HG03439 (cell line): ENCODE results near the gene FUOM.
A peak's percentile ranks its signal among the peaks of the same experiment; 100 is the strongest.
"Not testable (repeated sequence)": the region's sequence is repeated elsewhere in the genome, so short reads cannot be mapped to it uniquely, and the experiment has no call there.

ENCODE experiments used
- ATAC-seq: cut with Tn5 transposase; IDR thresholded peaks from one replicate; pipeline ENCODE4 v1.9.1; 2021; ENCODE audit warnings: mild to moderate bottlenecking, moderate library complexity; ENCODE audit not compliant: unreplicated experiment

Gene FUOM

GRCh38 chr10:133335246-133336117 is 22.3 kb downstream of the FUOM start:
- no peak for ATAC-seq

GRCh38 chr10:133334503-133335245 is 23.1 kb downstream of the FUOM start:
- no peak for ATAC-seq

GRCh38 chr10:133332936-133333699 is 24.7 kb downstream of the FUOM start:
- no peak for ATAC-seq

GRCh38 chr10:133329491-133330202 is 28.2 kb downstream of the FUOM start:
- peak; percentile 78 for ATAC-seq

GRCh38 chr10:133328358-133329343 is 29.2 kb downstream of the FUOM start:
- ATAC-seq: no peak

- no peak for ATAC-seq
These were observed 30.0 kb downstream of the FUOM start for GRCh38 chr10:133327651-133328357.

- no peak for ATAC-seq
These were observed 30.8 kb downstream of the FUOM start for GRCh38 chr10:133326745-133327650.

- ATAC-seq: no peak
These were observed 31.6 kb downstream of the FUOM start for GRCh38 chr10:133326223-133326551.

GRCh38 chr10:133325440-133326222 is 32.2 kb downstream of the FUOM start:
- no peak for ATAC-seq

- no peak for ATAC-seq
These were observed 33.0 kb downstream of the FUOM start for GRCh38 chr10:133324857-133325260.

- ATAC-seq: no peak
These were observed 33.5 kb downstream of the FUOM start for GRCh38 chr10:133324198-133324792.

- not testable (repeated sequence) for ATAC-seq
These were observed 35.6 kb downstream of the FUOM start for GRCh38 chr10:133322064-133322709.

- not testable (repeated sequence) for ATAC-seq
These were observed 36.9 kb downstream of the FUOM start for GRCh38 chr10:133320852-133321422.

- ATAC-seq: peak; percentile 69
These were observed 39.2 kb downstream of the FUOM start for GRCh38 chr10:133318494-133319127.

- no peak for ATAC-seq
These were observed 41.1 kb downstream of the FUOM start for GRCh38 chr10:133316732-133317131.
